GM12878 (cell line): ENCODE measurements around the gene EXOC8. TPM values are rescaled to one million over a fixed set of nuclear protein-coding genes. Genes with fewer than 3 reads are reported as not detected.

Source experiments
- ATAC-seq: fragments of 200-7000 bp; cut with Tn5 transposase; 3 replicates; pipeline ENCODE4 v1.9.1; 2020; ENCODE audit warnings: mild to moderate bottlenecking, moderate library complexity
- BruUV-seq: library from RNA; stranded (reverse); fragments of 400-500 nt; replicated peaks from 2 replicates; lab custom pipeline; 2021; lab: Mats Ljungman, UMichigan
- CTCF ChIA-PET: fragments of 300-600 bp; sonication (Branson Sonifier 250); formaldehyde crosslinking; extraction: SDS; loops from one replicate; lab custom pipeline; 2021; ENCODE audit warnings: inconsistent platforms; lab: Yijun Ruan, JAX
- POLR2A ChIA-PET: fragments of 350-600 bp; formaldehyde crosslinking; extraction: SDS; loops from one replicate; lab custom pipeline; 2021; ENCODE audit warnings: inconsistent platforms; lab: Charles Lee
- RAD21 ChIA-PET: fragments of 300-600 bp; sonication (Branson Sonifier 250); formaldehyde crosslinking; loops from one replicate; lab custom pipeline; 2023; ENCODE audit warnings: antibody characterized with exemption; ENCODE audit not compliant: unreplicated experiment; lab: Charles Lee
- SMC1A ChIA-PET: fragments of 300-600 bp; sonication (Branson Sonifier 250); formaldehyde crosslinking; loops from one replicate; lab custom pipeline; 2023; ENCODE audit not compliant: unreplicated experiment, uncharacterized antibody; lab: Charles Lee
- DNase-seq: peaks from one replicate; pipeline ENCODE4 v3.0.0-alpha.2; 2011; ENCODE audit warnings: low read depth, low spot score
- FAIRE-seq: peaks from 3 replicates; lab custom pipeline; 2011; peaks lifted over from hg19 to GRCh38; lab: Jason Lieb, UNC
- H2AFZ ChIP-seq: 2 replicates; pipeline ENCODE4 v1.6.0; 2011; ENCODE audit warnings: low read depth, low read length, control low read depth; ENCODE audit not compliant: control insufficient read depth
- H3K27ac ChIP-seq: 2 replicates; pipeline ENCODE4 v1.5.1; 2011; ENCODE audit warnings: control low read depth; ENCODE audit not compliant: control insufficient read depth, insufficient read depth
- H3K27me3 ChIP-seq, 2 experiments: replicated peaks in 1 of 2; 2 replicates each; pipeline versions ENCODE4 v1.6.0 to v1.6.1; 2011; ENCODE audit warnings: low read length in 1 of 2; ENCODE audit not compliant: control insufficient read depth in 2 of 2, insufficient read depth in 2 of 2
- H3K36me3 ChIP-seq, 2 experiments: 2 replicates each; pipeline ENCODE4 v1.5.1; 2011; ENCODE audit warnings: low read length in 1 of 2; ENCODE audit not compliant: control insufficient read depth in 2 of 2, insufficient read depth in 2 of 2
- H3K4me1 ChIP-seq: 2 replicates; pipeline ENCODE4 v1.6.1; 2011; ENCODE audit warnings: mild to moderate bottlenecking, low read length, moderate library complexity, mixed read lengths; ENCODE audit not compliant: control insufficient read depth, insufficient read depth
- H3K4me2 ChIP-seq: 2 replicates; pipeline ENCODE4 v1.6.0; 2011; ENCODE audit warnings: control low read depth; ENCODE audit not compliant: control insufficient read depth, insufficient read depth
- H3K4me3 ChIP-seq: fragments of 200-600 bp; sonication (generic); 2 replicates; pipeline ENCODE4 v1.5.1; 2016
- H3K79me2 ChIP-seq: 2 replicates; pipeline ENCODE4 v1.6.0; 2011; ENCODE audit warnings: low read length; ENCODE audit not compliant: control insufficient read depth, insufficient read depth
- H3K9ac ChIP-seq: 2 replicates; pipeline ENCODE4 v1.8.0; 2011; ENCODE audit warnings: low read length, control low read depth, mixed read lengths; ENCODE audit not compliant: control insufficient read depth, insufficient read depth
- H3K9me3 ChIP-seq: replicated peaks from 3 replicates; pipeline ENCODE4 v1.5.1; 2011; ENCODE audit warnings: mild to moderate bottlenecking, low read length; ENCODE audit not compliant: control insufficient read depth, insufficient read depth
- H4K20me1 ChIP-seq: 2 replicates; pipeline ENCODE4 v1.6.0; 2011; ENCODE audit not compliant: control insufficient read depth, insufficient read depth
- FOXM1 ChIP-seq: IDR thresholded peaks from 2 replicates; pipeline ENCODE4 v1.6.1; 2012; ENCODE audit warnings: low read depth, mild to moderate bottlenecking, inconsistent platforms, low read length, moderate library complexity
- MTA2 ChIP-seq: fragments of 450-650 bp; IDR thresholded peaks from 2 replicates; pipeline ENCODE4 v1.6.1; 2016; ENCODE audit warnings: low read depth, mild to moderate bottlenecking, moderate library complexity
- NR2F1 ChIP-seq: fragments of 450-650 bp; conservative IDR thresholded peaks from 2 replicates; pipeline ENCODE4 v1.6.1; 2017; ENCODE audit warnings: mild to moderate bottlenecking
- PKNOX1 ChIP-seq: fragments of 450-650 bp; IDR thresholded peaks from 2 replicates; pipeline ENCODE4 v1.6.1; 2016; ENCODE audit warnings: mild to moderate bottlenecking
- RUNX3 ChIP-seq: IDR thresholded peaks from 2 replicates; pipeline ENCODE4 v1.6.1; 2012; ENCODE audit warnings: low read length, inconsistent platforms
- SP1 ChIP-seq: IDR thresholded peaks from one replicate; pipeline ENCODE4 v1.6.1; 2011; ENCODE audit warnings: low read depth, low read length
- SREBF1 ChIP-seq: IDR thresholded peaks from 2 replicates; pipeline ENCODE4 v1.6.1; 2012; ENCODE audit warnings: mild to moderate bottlenecking, low read length
- SRF ChIP-seq, 2 experiments: IDR thresholded peaks; 2 replicates each; pipeline ENCODE4 v1.6.1; 2011; ENCODE audit warnings: low read depth in 2 of 2, low read length in 2 of 2, mild to moderate bottlenecking in 1 of 2, moderate library complexity in 1 of 2
- ZBTB33 ChIP-seq: fragments of 450-650 bp; IDR thresholded peaks from 2 replicates; pipeline ENCODE4 v1.6.1; 2017; ENCODE audit warnings: mild to moderate bottlenecking
- ZZZ3 ChIP-seq: IDR thresholded peaks from 2 replicates; pipeline ENCODE4 v1.6.1; 2011; ENCODE audit warnings: low read depth; ENCODE audit not compliant: control insufficient read depth, insufficient read length
- WGBS: methylation state at CpG from one replicate; pipeline ENCODE4 v1.1.6; 2016; ENCODE audit warnings: low lambda C conversion rate; ENCODE audit not compliant: insufficient replicate concordance, insufficient coverage; ENCODE audit errors: missing lambda C conversion rate; 5-methylcytosine and 5-hydroxymethylcytosine counted together
- in situ Hi-C: fragments of 300-500 bp; cut with MboI; formaldehyde crosslinking; loops from 9 replicates; pipeline ENCODE4 v1.14.3; 2018; ENCODE audit warnings: mixed read lengths
- intact Hi-C: fragments of 100-400 bp; cut with micrococcal nuclease; formaldehyde crosslinking; loops from one replicate; pipeline ENCODE4 v1.14.2; 2022; ENCODE audit not compliant: unreplicated experiment
- polyA plus RNA-seq, 11 experiments: library from polyadenylated mRNA; depleted of rRNA in 4 of 11; unstranded in 6 of 11; stranded (reverse) in 5 of 11; fragments of >200 nt; fragmentation: Nextera tagmentation in 4 of 11; fragmentation: Illumina TruSeq in 1 of 11; extraction: Ambion mirVana in 4 of 11; extraction: Trizol in 1 of 11; gene quantifications; 1 replicate in 1 of 11; 2 replicates in 10 of 11; pipeline versions ENCODE4 v1.2.1 to v1.2.3, GENCODE V29; 2011 to 2016; ENCODE audit warnings: inconsistent platforms in 2 of 11, missing spikeins in 2 of 11, low read depth in 1 of 11
- total RNA-seq, 4 experiments: library from RNA; depleted of rRNA in 3 of 4; stranded (reverse); fragments of >200 nt in 3 of 4; fragmentation: Illumina TruSeq in 1 of 4; extraction: Trizol in 1 of 4; gene quantifications; 2 replicates each; pipeline versions ENCODE4 v1.2.1 to v1.2.3, GENCODE V29; 2013 to 2021

The EXOC8 gene
- total and polyA plus RNA-seq, 10 of the 15 experiments (the other 5 are each of a cell fraction or from before 2014, with no cell fraction given): 2.0 to 11.3 (median 6.3) TPM

GRCh38 chr1:231334952-231335351 lies 2.7 kb downstream of the EXOC8 start:
- SMC1A ChIA-PET: interaction anchor here (0.8 to 3.1 kb wide), 9 partner anchors 10 to 692 kb away, joined by 3 to 10 read pairs (median 5); no protein-coding TSS in a partner anchor
- in situ Hi-C loops: no loop called here

More at GRCh38 chr1:231334952-231335351, 2.7 kb downstream of the EXOC8 start:
- no TSS peak for BruUV-seq
- ATAC-seq (no peak), DNase-seq (no peak), FAIRE-seq (no peak)
- no peak overlapping the region for H3K27ac ChIP-seq
- CTCF ChIA-PET: interaction anchor here (0.6 to 4.1 kb wide), 7 partner anchors 19 to 1143 kb away, joined by 3 to 28 read pairs (median 4); no protein-coding TSS in a partner anchor
- H3K9me3 ChIP-seq: no peaks in the 10 kb centered on the region
- intact Hi-C loops: loop anchor here (5.0 kb wide), 1 partner anchor 93 kb away; the partner anchor contains the start of gene GNPAT
- peak overlapping the region; percentile 43; the same call in 1 of the 2 replicates for H3K4me3 ChIP-seq
- H3K36me3 ChIP-seq: no peaks in the 10 kb centered on the region
- RAD21 ChIA-PET: no interaction called here
- H3K4me1 ChIP-seq: peaks cover 12% of the 10 kb centered on the region
- H3K9ac ChIP-seq: no peak overlapping the region
- H3K4me2 ChIP-seq: peak overlapping the region; percentile 93
- POLR2A ChIA-PET: interaction anchor here (1.5 kb wide), 1 partner anchor 86 kb away, joined by 3 read pairs; no protein-coding TSS in a partner anchor
- no peak for TF ChIP-seq SREBF1
- TF ChIP-seq SRF (IDR thresholded peaks at IDR 0.05; ENCODE audit: low read depth in 2 of 2, low read length in 2 of 2): no peak
- no peak for TF ChIP-seq RUNX3
- no peak for TF ChIP-seq SP1
- no peak for TF ChIP-seq PKNOX1
- TF ChIP-seq ZZZ3: no peak
- no peak for TF ChIP-seq ZBTB33
- no peak for TF ChIP-seq FOXM1
- no peak for TF ChIP-seq NR2F1
- TF ChIP-seq MTA2: no peak
- H2AFZ ChIP-seq: no peak overlapping the region
- WGBS: 80% methylated on average over 6 of the region's 6 CpGs
- H4K20me1 ChIP-seq: no peaks in the 10 kb centered on the region; the same call in 1 of the 2 replicates
- peaks cover 65% of the 10 kb centered on the region for H3K79me2 ChIP-seq
- H3K27me3 ChIP-seq: no peaks in the 10 kb centered on the region
